ENCODE results near the gene CERKL.

The CERKL gene

GRCh38 chr2:181657379-181657778 lies 474 bp upstream of the CERKL start:
- H3K27me3 Mint-ChIP-seq: peaks cover 42% of the 10 kb centered on the region

GRCh38 chr2:181655519-181655918 lies 1.4 kb downstream of the CERKL start:
- no peaks in the 10 kb centered on the region for H3K9me3 Mint-ChIP-seq
- no peak overlapping the region for H3K4me3 Mint-ChIP-seq
- H3K27me3 Mint-ChIP-seq: peaks cover 43% of the 10 kb centered on the region
- H3K4me1 Mint-ChIP-seq: peaks cover 11% of the 10 kb centered on the region
- no peak overlapping the region for H3K27ac Mint-ChIP-seq
- no peaks in the 10 kb centered on the region for H3K36me3 Mint-ChIP-seq

More at GRCh38 chr2:181657379-181657778, 474 bp upstream of the CERKL start:
- Mint-ChIP-seq H3K36me3 (no peaks in the 10 kb centered on the region), H3K9me3 (no peaks in the 10 kb centered on the region), H3K27ac (no peak overlapping the region), H3K4me1 (peaks cover 11% of the 10 kb centered on the region), H3K4me3 (peak overlapping the region; percentile 70)

GRCh38 chr2:181649436-181649979 lies 7.4 kb downstream of the CERKL start:
- no peaks in the 10 kb centered on the region for H3K9me3 Mint-ChIP-seq
- no peaks in the 10 kb centered on the region for H3K4me1 Mint-ChIP-seq
- H3K27ac Mint-ChIP-seq: no peak overlapping the region
- no peak overlapping the region for H3K4me3 Mint-ChIP-seq
- H3K36me3 Mint-ChIP-seq: no peaks in the 10 kb centered on the region
- peaks cover 25% of the 10 kb centered on the region for H3K27me3 Mint-ChIP-seq

- H3K4me3 Mint-ChIP-seq: no peak overlapping the region
- H3K36me3 Mint-ChIP-seq: no peaks in the 10 kb centered on the region
- H3K4me1 Mint-ChIP-seq: no peaks in the 10 kb centered on the region
- H3K27me3 Mint-ChIP-seq: peaks cover 25% of the 10 kb centered on the region
- H3K27ac Mint-ChIP-seq: no peak overlapping the region
- no peaks in the 10 kb centered on the region for H3K9me3 Mint-ChIP-seq
Observed at GRCh38 chr2:181648478-181649155, 8.3 kb downstream of the CERKL start.

GRCh38 chr2:181646415-181646987 lies 10.4 kb downstream of the CERKL start:
- Mint-ChIP-seq H3K36me3 (no peaks in the 10 kb centered on the region), H3K27me3 (peaks cover 19% of the 10 kb centered on the region)

GRCh38 chr2:181643151-181643550 lies 13.8 kb downstream of the CERKL start:
- H3K4me3 Mint-ChIP-seq: no peak overlapping the region
- no peaks in the 10 kb centered on the region for H3K4me1 Mint-ChIP-seq
- H3K27me3 Mint-ChIP-seq: peaks cover 15% of the 10 kb centered on the region
- no peaks in the 10 kb centered on the region for H3K36me3 Mint-ChIP-seq
- H3K27ac Mint-ChIP-seq: no peak overlapping the region
- no peaks in the 10 kb centered on the region for H3K9me3 Mint-ChIP-seq

More at GRCh38 chr2:181646415-181646987, 10.4 kb downstream of the CERKL start:
- no peaks in the 10 kb centered on the region for H3K9me3 Mint-ChIP-seq
- H3K4me3 Mint-ChIP-seq: no peak overlapping the region
- no peak overlapping the region for H3K27ac Mint-ChIP-seq
- no peaks in the 10 kb centered on the region for H3K4me1 Mint-ChIP-seq

- H3K4me3 Mint-ChIP-seq: no peak overlapping the region
- H3K4me1 Mint-ChIP-seq: no peaks in the 10 kb centered on the region
- peaks cover 12% of the 10 kb centered on the region for H3K27me3 Mint-ChIP-seq
- H3K9me3 Mint-ChIP-seq: no peaks in the 10 kb centered on the region
- no peak overlapping the region for H3K27ac Mint-ChIP-seq
- H3K36me3 Mint-ChIP-seq: no peaks in the 10 kb centered on the region
Observed at GRCh38 chr2:181642086-181642485, 14.8 kb downstream of the CERKL start.

- Mint-ChIP-seq H3K27ac (no peak overlapping the region), H3K4me3 (no peak overlapping the region), H3K4me1 (no peaks in the 10 kb centered on the region), H3K36me3 (no peaks in the 10 kb centered on the region), H3K27me3 (peaks cover 3% of the 10 kb centered on the region), H3K9me3 (no peaks in the 10 kb centered on the region)
Observed at GRCh38 chr2:181639686-181640085, 17.2 kb downstream of the CERKL start.

GRCh38 chr2:181632733-181633401 lies 24.0 kb downstream of the CERKL start:
- H3K4me3 Mint-ChIP-seq: no peak overlapping the region
- peaks cover 4% of the 10 kb centered on the region for H3K27me3 Mint-ChIP-seq
- H3K27ac Mint-ChIP-seq: no peak overlapping the region
- H3K36me3 Mint-ChIP-seq: no peaks in the 10 kb centered on the region
- no peaks in the 10 kb centered on the region for H3K4me1 Mint-ChIP-seq
- H3K9me3 Mint-ChIP-seq: no peaks in the 10 kb centered on the region

GRCh38 chr2:181628590-181629585 lies 28.0 kb downstream of the CERKL start:
- peaks cover 6% of the 10 kb centered on the region for H3K27me3 Mint-ChIP-seq
- peaks cover 2% of the 10 kb centered on the region for H3K36me3 Mint-ChIP-seq
- H3K4me1 Mint-ChIP-seq: no peaks in the 10 kb centered on the region
- no peaks in the 10 kb centered on the region for H3K9me3 Mint-ChIP-seq
- no peak overlapping the region for H3K4me3 Mint-ChIP-seq
- H3K27ac Mint-ChIP-seq: no peak overlapping the region

- Mint-ChIP-seq H3K36me3 (peaks cover 2% of the 10 kb centered on the region), H3K4me3 (no peak overlapping the region), H3K4me1 (no peaks in the 10 kb centered on the region), H3K9me3 (no peaks in the 10 kb centered on the region), H3K27ac (no peak overlapping the region), H3K27me3 (peaks cover 8% of the 10 kb centered on the region)
Observed at GRCh38 chr2:181627545-181627944, 29.4 kb downstream of the CERKL start.

GRCh38 chr2:181626671-181627070 lies 30.2 kb downstream of the CERKL start:
- Mint-ChIP-seq H3K9me3 (no peaks in the 10 kb centered on the region), H3K36me3 (peaks cover 2% of the 10 kb centered on the region), H3K4me1 (no peaks in the 10 kb centered on the region), H3K4me3 (no peak overlapping the region), H3K27ac (no peak overlapping the region), H3K27me3 (peaks cover 8% of the 10 kb centered on the region)

- Mint-ChIP-seq H3K27ac (no peak overlapping the region), H3K4me1 (no peaks in the 10 kb centered on the region), H3K9me3 (no peaks in the 10 kb centered on the region), H3K27me3 (peaks cover 4% of the 10 kb centered on the region), H3K36me3 (peaks cover 2% of the 10 kb centered on the region), H3K4me3 (no peak overlapping the region)
Observed at GRCh38 chr2:181623159-181623558, 33.7 kb downstream of the CERKL start.

- H3K9me3 Mint-ChIP-seq: no peaks in the 10 kb centered on the region
- peaks cover 2% of the 10 kb centered on the region for H3K36me3 Mint-ChIP-seq
- no peak overlapping the region for H3K27ac Mint-ChIP-seq
- no peak overlapping the region for H3K4me3 Mint-ChIP-seq
- H3K27me3 Mint-ChIP-seq: peaks cover 4% of the 10 kb centered on the region
- H3K4me1 Mint-ChIP-seq: no peaks in the 10 kb centered on the region
Observed at GRCh38 chr2:181621779-181622490, 35.0 kb downstream of the CERKL start.
